Esophagus squamous epithelium (tissue), 4 donors: ENCODE results near the gene HPF1.

ENCODE experiments used
- POLR2A ChIP-seq, 4 donors: fragments of 450-650 bp; IDR thresholded peaks; one replicate each; pipeline ENCODE4 v1.6.1; 2017; ENCODE audit warnings: antibody characterized with exemption in 4 of 4, mild to moderate bottlenecking in 4 of 4, moderate library complexity in 3 of 4
- TF ChIP-seq, protein P1 (sequence below), 6 experiments: fragments of 450-650 bp in 4 of 6; fragments of 200-600 bp in 2 of 6; sonication (generic) in 2 of 6; IDR thresholded peaks; one replicate each; pipeline ENCODE4 v1.5.1; 2016 to 2019; ENCODE audit warnings: antibody characterized with exemption in 6 of 6, mild to moderate bottlenecking in 4 of 6, moderate library complexity in 4 of 6

- TF ChIP-seq, protein P1, sequence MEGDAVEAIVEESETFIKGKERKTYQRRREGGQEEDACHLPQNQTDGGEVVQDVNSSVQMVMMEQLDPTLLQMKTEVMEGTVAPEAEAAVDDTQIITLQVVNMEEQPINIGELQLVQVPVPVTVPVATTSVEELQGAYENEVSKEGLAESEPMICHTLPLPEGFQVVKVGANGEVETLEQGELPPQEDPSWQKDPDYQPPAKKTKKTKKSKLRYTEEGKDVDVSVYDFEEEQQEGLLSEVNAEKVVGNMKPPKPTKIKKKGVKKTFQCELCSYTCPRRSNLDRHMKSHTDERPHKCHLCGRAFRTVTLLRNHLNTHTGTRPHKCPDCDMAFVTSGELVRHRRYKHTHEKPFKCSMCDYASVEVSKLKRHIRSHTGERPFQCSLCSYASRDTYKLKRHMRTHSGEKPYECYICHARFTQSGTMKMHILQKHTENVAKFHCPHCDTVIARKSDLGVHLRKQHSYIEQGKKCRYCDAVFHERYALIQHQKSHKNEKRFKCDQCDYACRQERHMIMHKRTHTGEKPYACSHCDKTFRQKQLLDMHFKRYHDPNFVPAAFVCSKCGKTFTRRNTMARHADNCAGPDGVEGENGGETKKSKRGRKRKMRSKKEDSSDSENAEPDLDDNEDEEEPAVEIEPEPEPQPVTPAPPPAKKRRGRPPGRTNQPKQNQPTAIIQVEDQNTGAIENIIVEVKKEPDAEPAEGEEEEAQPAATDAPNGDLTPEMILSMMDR (IDR thresholded peaks at IDR 0.05), result no peak
- no peak for TF ChIP-seq POLR2A (IDR thresholded peaks at IDR 0.05)
These were observed 671 bp downstream of the HPF1 start for GRCh38 chr4:169756971-169757574.
